ENCODE measurements around the gene CDK14.

CDK14 gene

DNA sequence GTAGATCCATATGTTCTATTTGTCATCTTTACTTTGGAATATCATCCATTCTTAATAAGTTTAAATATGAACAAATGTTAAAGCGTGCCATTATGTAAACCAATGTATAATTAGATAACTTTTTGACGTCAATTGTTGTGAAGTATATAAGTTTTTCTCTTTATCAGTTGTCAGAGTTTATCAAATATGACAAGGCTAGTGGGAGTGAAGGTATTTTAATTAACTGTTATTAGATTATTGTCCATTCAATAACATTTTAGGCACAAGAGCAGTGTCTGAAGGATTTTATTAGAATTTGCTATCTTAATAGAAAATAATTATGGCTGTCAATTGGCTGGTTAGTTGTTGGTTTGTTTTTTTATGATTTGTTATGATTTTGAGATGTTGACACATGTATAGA lies 280.6 kb downstream of the CDK14 start:
- no peaks in the 10 kb centered on the region for H3K36me3 Mint-ChIP-seq (ENCODE audit: insufficient read depth)
- no peaks in the 10 kb centered on the region for H3K27me3 Mint-ChIP-seq
- ATAC-seq (replicated peaks; ENCODE audit: extremely low read depth, poor library complexity, severe bottlenecking), result no peak
- no peak overlapping the region for H3K4me3 Mint-ChIP-seq
- no peaks in the 10 kb centered on the region for H3K4me1 Mint-ChIP-seq
- H3K9me3 Mint-ChIP-seq, result peaks cover 11% of the 10 kb centered on the region
- DNase-seq (ENCODE audit: low spot score in 2 of 2), result no peak
- H3K27ac Mint-ChIP-seq (ENCODE audit: low read depth), result no peak overlapping the region

GRCh38 chr7:90877201-90877600 lies 281.1 kb downstream of the CDK14 start:
- Mint-ChIP-seq H3K4me3 (no peak overlapping the region), H3K9me3 (peaks cover 16% of the 10 kb centered on the region), H3K4me1 (no peaks in the 10 kb centered on the region), H3K36me3 (ENCODE audit: insufficient read depth) (no peaks in the 10 kb centered on the region), H3K27ac (ENCODE audit: low read depth) (no peak overlapping the region), H3K27me3 (no peaks in the 10 kb centered on the region)
- no peak for DNase-seq (ENCODE audit: low spot score in 2 of 2)
- ATAC-seq (replicated peaks; ENCODE audit: extremely low read depth, poor library complexity, severe bottlenecking), result no peak

- H3K27ac Mint-ChIP-seq (ENCODE audit: low read depth), result no peak overlapping the region
- DNase-seq (ENCODE audit: low spot score in 2 of 2) (no peak), ATAC-seq (replicated peaks; ENCODE audit: extremely low read depth, poor library complexity, severe bottlenecking) (no peak)
- H3K36me3 Mint-ChIP-seq (ENCODE audit: insufficient read depth), result no peaks in the 10 kb centered on the region
- no peaks in the 10 kb centered on the region for H3K4me1 Mint-ChIP-seq
- H3K4me3 Mint-ChIP-seq, result no peak overlapping the region
- no peaks in the 10 kb centered on the region for H3K27me3 Mint-ChIP-seq
- H3K9me3 Mint-ChIP-seq, result peaks cover 23% of the 10 kb centered on the region
Measured at GRCh38 chr7:90879924-90880323, 283.8 kb downstream of the CDK14 start.

DNA sequence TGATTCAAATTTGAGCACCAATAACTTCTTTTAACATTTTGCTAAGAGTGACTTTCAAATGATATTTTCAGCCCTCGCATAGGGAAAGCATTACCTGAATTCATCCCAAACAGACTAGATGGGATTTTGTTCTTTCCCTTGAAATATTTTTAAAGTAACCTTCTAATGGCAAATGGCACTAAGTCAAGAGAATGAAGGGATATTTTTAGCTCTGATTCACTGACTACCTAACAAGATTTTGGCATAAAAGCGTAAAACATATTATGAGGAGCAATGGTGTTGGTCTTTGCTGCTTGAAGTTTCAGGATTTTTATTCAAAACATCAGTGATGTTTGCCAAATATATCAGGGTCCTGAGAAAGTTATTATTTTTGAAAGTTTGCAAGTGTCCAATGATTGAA lies 290.3 kb downstream of the CDK14 start:
- no peak overlapping the region for H3K4me3 Mint-ChIP-seq
- no peak for DNase-seq (ENCODE audit: low spot score in 2 of 2)

GRCh38 chr7:90889210-90889609 lies 293.1 kb downstream of the CDK14 start:
- Mint-ChIP-seq H3K9me3 (peaks cover 6% of the 10 kb centered on the region), H3K27me3 (no peaks in the 10 kb centered on the region), H3K4me1 (no peaks in the 10 kb centered on the region), H3K4me3 (no peak overlapping the region), H3K27ac (ENCODE audit: low read depth) (no peak overlapping the region), H3K36me3 (ENCODE audit: insufficient read depth) (no peaks in the 10 kb centered on the region)
- DNase-seq (ENCODE audit: low spot score in 2 of 2), result no peak
- no peak for ATAC-seq (replicated peaks; ENCODE audit: extremely low read depth, poor library complexity, severe bottlenecking)

More for the DNA sequence above, 290.3 kb downstream of the CDK14 start:
- H3K36me3 Mint-ChIP-seq (ENCODE audit: insufficient read depth), result no peaks in the 10 kb centered on the region
- H3K4me1 Mint-ChIP-seq, result no peaks in the 10 kb centered on the region
- no peaks in the 10 kb centered on the region for H3K27me3 Mint-ChIP-seq
- H3K9me3 Mint-ChIP-seq, result peaks cover 21% of the 10 kb centered on the region
- H3K27ac Mint-ChIP-seq (ENCODE audit: low read depth), result no peak overlapping the region
- ATAC-seq (replicated peaks; ENCODE audit: extremely low read depth, poor library complexity, severe bottlenecking), result no peak

GRCh38 chr7:90889644-90890043 lies 293.5 kb downstream of the CDK14 start:
- no peak overlapping the region for H3K4me3 Mint-ChIP-seq
- ATAC-seq (replicated peaks; ENCODE audit: extremely low read depth, poor library complexity, severe bottlenecking) (no peak), DNase-seq (ENCODE audit: low spot score in 2 of 2) (no peak)
- H3K4me1 Mint-ChIP-seq, result no peaks in the 10 kb centered on the region
- H3K9me3 Mint-ChIP-seq, result peaks cover 6% of the 10 kb centered on the region
- H3K36me3 Mint-ChIP-seq (ENCODE audit: insufficient read depth), result no peaks in the 10 kb centered on the region
- H3K27me3 Mint-ChIP-seq, result no peaks in the 10 kb centered on the region
- H3K27ac Mint-ChIP-seq (ENCODE audit: low read depth), result no peak overlapping the region

DNA sequence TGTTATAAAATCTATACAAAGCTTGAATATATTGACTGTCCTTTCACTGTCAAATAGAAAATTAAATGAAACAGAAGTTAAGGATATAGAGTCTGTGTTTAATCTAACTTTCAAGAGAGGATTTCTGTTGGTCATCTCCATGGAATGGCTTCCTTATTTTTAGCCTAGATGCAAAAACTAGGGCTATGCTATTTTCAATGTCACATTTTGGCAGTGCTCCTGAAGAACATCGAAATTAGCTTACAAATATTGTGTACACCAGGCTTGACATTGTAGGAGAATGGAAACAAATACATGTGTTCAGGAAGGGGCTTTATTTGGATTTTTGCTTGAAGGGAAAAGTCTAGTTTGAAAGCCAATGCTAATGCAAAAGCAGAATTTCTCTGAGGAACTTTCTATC lies 295.4 kb downstream of the CDK14 start:
- H3K27ac Mint-ChIP-seq (ENCODE audit: low read depth), result no peak overlapping the region
- ATAC-seq (replicated peaks; ENCODE audit: extremely low read depth, poor library complexity, severe bottlenecking) (no peak), DNase-seq (ENCODE audit: low spot score in 2 of 2) (no peak)
- H3K9me3 Mint-ChIP-seq, result no peaks in the 10 kb centered on the region
- H3K27me3 Mint-ChIP-seq, result no peaks in the 10 kb centered on the region
- H3K36me3 Mint-ChIP-seq (ENCODE audit: insufficient read depth), result no peaks in the 10 kb centered on the region
- no peaks in the 10 kb centered on the region for H3K4me1 Mint-ChIP-seq
- H3K4me3 Mint-ChIP-seq, result no peak overlapping the region

GRCh38 chr7:90892213-90892612 lies 296.1 kb downstream of the CDK14 start:
- Mint-ChIP-seq H3K9me3 (no peaks in the 10 kb centered on the region), H3K27ac (ENCODE audit: low read depth) (no peak overlapping the region), H3K4me1 (no peaks in the 10 kb centered on the region), H3K27me3 (no peaks in the 10 kb centered on the region), H3K4me3 (no peak overlapping the region), H3K36me3 (ENCODE audit: insufficient read depth) (no peaks in the 10 kb centered on the region)
- ATAC-seq (replicated peaks; ENCODE audit: extremely low read depth, poor library complexity, severe bottlenecking), result no peak
- DNase-seq (ENCODE audit: low spot score in 2 of 2), result no peak

DNA sequence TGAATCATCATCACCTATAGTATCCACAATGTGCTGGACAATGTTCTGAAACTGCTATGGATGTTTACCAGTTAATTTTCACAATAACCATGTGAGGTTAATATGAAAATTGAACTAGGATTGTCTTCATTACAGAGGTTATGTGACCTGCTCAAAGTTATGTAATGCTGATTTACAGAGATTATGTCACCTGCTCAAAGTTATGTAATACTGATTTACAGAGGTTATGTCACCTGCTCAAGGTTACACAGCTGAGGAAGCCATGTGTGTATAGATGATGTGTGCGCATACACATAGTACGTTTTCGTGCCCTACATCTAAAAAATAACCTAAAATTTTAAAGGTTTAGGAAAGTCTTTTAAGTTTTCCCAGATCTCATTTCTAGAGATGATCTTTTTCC lies 298.0 kb downstream of the CDK14 start:
- H3K4me3 Mint-ChIP-seq, result no peak overlapping the region
- ATAC-seq (replicated peaks; ENCODE audit: extremely low read depth, poor library complexity, severe bottlenecking) (no peak), DNase-seq (ENCODE audit: low spot score in 2 of 2) (no peak)
- H3K27me3 Mint-ChIP-seq, result no peaks in the 10 kb centered on the region
- no peaks in the 10 kb centered on the region for H3K9me3 Mint-ChIP-seq
- H3K36me3 Mint-ChIP-seq (ENCODE audit: insufficient read depth), result no peaks in the 10 kb centered on the region
- no peak overlapping the region for H3K27ac Mint-ChIP-seq (ENCODE audit: low read depth)
- no peaks in the 10 kb centered on the region for H3K4me1 Mint-ChIP-seq

GRCh38 chr7:90896458-90896857 lies 300.3 kb downstream of the CDK14 start:
- no peak overlapping the region for H3K27ac Mint-ChIP-seq (ENCODE audit: low read depth)
- DNase-seq (ENCODE audit: low spot score in 2 of 2), result no peak
- ATAC-seq (replicated peaks; ENCODE audit: extremely low read depth, poor library complexity, severe bottlenecking), result no peak
- H3K27me3 Mint-ChIP-seq, result no peaks in the 10 kb centered on the region
- H3K4me3 Mint-ChIP-seq, result no peak overlapping the region
- H3K36me3 Mint-ChIP-seq (ENCODE audit: insufficient read depth), result no peaks in the 10 kb centered on the region
- H3K4me1 Mint-ChIP-seq, result no peaks in the 10 kb centered on the region
- H3K9me3 Mint-ChIP-seq, result peaks cover 6% of the 10 kb centered on the region

GRCh38 chr7:90897961-90898469 lies 301.9 kb downstream of the CDK14 start:
- Mint-ChIP-seq H3K36me3 (ENCODE audit: insufficient read depth) (no peaks in the 10 kb centered on the region), H3K9me3 (peaks cover 6% of the 10 kb centered on the region), H3K27me3 (no peaks in the 10 kb centered on the region), H3K4me3 (no peak overlapping the region), H3K27ac (ENCODE audit: low read depth) (no peak overlapping the region), H3K4me1 (no peaks in the 10 kb centered on the region)
- no peak for DNase-seq (ENCODE audit: low spot score in 2 of 2)
- ATAC-seq (replicated peaks; ENCODE audit: extremely low read depth, poor library complexity, severe bottlenecking), result no peak

DNA sequence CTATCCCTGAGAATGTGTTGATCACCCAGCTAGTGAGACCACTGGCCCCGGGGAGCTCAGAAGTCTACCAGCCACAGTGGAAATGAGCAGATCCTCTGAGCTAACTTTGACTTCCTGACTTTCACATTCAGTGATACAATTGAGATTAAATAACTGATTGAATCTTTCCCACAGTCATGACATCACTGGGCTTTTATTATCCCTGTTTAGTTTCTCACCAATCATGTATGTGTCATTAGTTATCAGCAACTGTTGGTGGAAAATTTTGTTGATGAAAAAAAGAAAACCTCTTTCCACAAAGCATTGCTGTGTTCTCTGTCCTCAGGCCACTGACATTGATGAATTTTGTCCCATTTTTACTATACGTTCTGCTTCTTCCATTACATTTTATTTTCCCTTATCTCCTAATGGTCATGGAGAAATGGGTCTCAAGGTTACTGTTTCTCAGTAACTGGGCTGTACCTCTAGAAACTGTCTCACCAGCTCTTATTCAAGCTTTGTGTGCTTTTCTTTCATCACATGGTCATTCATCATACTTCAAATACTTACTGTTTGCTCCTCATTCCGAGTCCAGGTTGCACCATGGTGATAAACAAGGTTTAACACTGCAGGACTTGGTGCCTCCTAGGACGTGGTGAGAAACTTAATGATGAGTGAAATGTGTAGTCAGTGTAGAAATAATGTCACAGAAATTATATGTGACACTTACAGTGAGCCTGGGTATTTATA lies 304.7 kb downstream of the CDK14 start:
- Mint-ChIP-seq H3K36me3 (ENCODE audit: insufficient read depth) (peaks cover 2% of the 10 kb centered on the region), H3K27me3 (no peaks in the 10 kb centered on the region), H3K4me1 (no peaks in the 10 kb centered on the region), H3K9me3 (peaks cover 6% of the 10 kb centered on the region), H3K4me3 (no peak overlapping the region), H3K27ac (ENCODE audit: low read depth) (no peak overlapping the region)
- ATAC-seq (replicated peaks; ENCODE audit: extremely low read depth, poor library complexity, severe bottlenecking), result no peak
- no peak for DNase-seq (ENCODE audit: low spot score in 2 of 2)

- Mint-ChIP-seq H3K4me3 (no peak overlapping the region), H3K27ac (ENCODE audit: low read depth) (no peak overlapping the region), H3K27me3 (no peaks in the 10 kb centered on the region), H3K9me3 (peaks cover 6% of the 10 kb centered on the region), H3K4me1 (no peaks in the 10 kb centered on the region), H3K36me3 (ENCODE audit: insufficient read depth) (peaks cover 2% of the 10 kb centered on the region)
- ATAC-seq (replicated peaks; ENCODE audit: extremely low read depth, poor library complexity, severe bottlenecking) (no peak), DNase-seq (ENCODE audit: low spot score in 2 of 2) (no peak)
Measured at GRCh38 chr7:90903841-90904240, 307.7 kb downstream of the CDK14 start.

All from central memory CD8-positive, alpha-beta T cell (primary cell).